ENCODE results near the gene CASKIN2.

DNA sequence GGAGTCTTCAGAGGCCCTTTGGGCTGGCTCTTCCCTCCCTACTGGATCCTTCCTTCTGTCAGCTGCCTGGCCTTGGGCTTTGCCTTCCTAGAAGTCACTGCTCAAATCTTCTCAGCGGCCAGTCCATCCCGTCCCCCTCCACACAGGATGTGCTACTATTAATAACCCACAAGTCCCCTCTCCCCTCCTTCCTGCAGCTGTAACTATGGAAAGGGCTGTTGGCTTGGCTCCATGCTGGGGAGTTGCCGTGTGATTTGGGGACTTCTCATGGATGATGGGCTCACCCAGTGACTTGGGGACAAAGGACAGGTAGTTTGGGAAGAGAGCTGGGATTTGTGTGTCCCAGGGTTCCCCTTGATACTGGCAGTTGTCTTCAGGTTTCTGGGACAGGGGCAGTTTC lies 39.5 kb downstream of the CASKIN2 start:
- TF ChIP-seq EP300 (IDR thresholded peaks at IDR 0.05; ENCODE audit: borderline replicate concordance) (no peak), FOXM1 (IDR thresholded peaks at IDR 0.05; ENCODE audit: borderline replicate concordance, low read depth) (no peak), NFIC (IDR thresholded peaks at IDR 0.05) (no peak), TAF1 (IDR thresholded peaks at IDR 0.05; ENCODE audit: low read depth) (no peak), YY1 (IDR thresholded peaks at IDR 0.05; ENCODE audit: low read depth) (no peak)
- TF ChIP-seq, protein P1, sequence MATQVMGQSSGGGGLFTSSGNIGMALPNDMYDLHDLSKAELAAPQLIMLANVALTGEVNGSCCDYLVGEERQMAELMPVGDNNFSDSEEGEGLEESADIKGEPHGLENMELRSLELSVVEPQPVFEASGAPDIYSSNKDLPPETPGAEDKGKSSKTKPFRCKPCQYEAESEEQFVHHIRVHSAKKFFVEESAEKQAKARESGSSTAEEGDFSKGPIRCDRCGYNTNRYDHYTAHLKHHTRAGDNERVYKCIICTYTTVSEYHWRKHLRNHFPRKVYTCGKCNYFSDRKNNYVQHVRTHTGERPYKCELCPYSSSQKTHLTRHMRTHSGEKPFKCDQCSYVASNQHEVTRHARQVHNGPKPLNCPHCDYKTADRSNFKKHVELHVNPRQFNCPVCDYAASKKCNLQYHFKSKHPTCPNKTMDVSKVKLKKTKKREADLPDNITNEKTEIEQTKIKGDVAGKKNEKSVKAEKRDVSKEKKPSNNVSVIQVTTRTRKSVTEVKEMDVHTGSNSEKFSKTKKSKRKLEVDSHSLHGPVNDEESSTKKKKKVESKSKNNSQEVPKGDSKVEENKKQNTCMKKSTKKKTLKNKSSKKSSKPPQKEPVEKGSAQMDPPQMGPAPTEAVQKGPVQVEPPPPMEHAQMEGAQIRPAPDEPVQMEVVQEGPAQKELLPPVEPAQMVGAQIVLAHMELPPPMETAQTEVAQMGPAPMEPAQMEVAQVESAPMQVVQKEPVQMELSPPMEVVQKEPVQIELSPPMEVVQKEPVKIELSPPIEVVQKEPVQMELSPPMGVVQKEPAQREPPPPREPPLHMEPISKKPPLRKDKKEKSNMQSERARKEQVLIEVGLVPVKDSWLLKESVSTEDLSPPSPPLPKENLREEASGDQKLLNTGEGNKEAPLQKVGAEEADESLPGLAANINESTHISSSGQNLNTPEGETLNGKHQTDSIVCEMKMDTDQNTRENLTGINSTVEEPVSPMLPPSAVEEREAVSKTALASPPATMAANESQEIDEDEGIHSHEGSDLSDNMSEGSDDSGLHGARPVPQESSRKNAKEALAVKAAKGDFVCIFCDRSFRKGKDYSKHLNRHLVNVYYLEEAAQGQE (IDR thresholded peaks at IDR 0.05; ENCODE audit: low read depth) = no peak
- TF ChIP-seq, protein P2, sequence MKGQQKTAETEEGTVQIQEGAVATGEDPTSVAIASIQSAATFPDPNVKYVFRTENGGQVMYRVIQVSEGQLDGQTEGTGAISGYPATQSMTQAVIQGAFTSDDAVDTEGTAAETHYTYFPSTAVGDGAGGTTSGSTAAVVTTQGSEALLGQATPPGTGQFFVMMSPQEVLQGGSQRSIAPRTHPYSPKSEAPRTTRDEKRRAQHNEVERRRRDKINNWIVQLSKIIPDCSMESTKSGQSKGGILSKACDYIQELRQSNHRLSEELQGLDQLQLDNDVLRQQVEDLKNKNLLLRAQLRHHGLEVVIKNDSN (IDR thresholded peaks at IDR 0.05) = no peak

Measured in Ishikawa (cell line).